ENCODE results near the gene ARHGAP40. TPM values are rescaled to one million over a fixed set of nuclear protein-coding genes. Genes with fewer than 3 reads are reported as not detected.

ARHGAP40 gene
- total and polyA plus RNA-seq, 2 of the 8 experiments (the other 6 are each of a cell fraction or from before 2014, with no cell fraction given) = 0.74 to 1.4 TPM

DNA sequence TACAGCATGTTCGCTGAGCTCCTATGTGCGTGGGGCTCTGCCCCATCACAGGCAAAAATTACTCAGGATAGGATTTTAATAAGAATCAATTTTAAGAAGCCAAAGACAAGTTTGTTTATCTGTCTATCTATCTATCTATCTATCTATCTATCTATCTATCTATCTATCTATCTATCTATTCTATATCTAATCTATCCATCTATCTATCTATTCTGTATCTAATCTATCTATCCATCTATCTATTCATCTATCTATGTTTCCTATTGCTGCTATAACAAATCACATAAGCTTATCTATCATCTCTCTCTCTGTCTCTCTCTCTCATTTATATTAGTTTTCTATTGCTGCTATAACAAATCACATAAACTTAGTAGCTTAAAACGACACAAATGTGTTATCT is 1.7 kb downstream of the ARHGAP40 start (continued):
- TF ChIP-seq, protein P1, sequence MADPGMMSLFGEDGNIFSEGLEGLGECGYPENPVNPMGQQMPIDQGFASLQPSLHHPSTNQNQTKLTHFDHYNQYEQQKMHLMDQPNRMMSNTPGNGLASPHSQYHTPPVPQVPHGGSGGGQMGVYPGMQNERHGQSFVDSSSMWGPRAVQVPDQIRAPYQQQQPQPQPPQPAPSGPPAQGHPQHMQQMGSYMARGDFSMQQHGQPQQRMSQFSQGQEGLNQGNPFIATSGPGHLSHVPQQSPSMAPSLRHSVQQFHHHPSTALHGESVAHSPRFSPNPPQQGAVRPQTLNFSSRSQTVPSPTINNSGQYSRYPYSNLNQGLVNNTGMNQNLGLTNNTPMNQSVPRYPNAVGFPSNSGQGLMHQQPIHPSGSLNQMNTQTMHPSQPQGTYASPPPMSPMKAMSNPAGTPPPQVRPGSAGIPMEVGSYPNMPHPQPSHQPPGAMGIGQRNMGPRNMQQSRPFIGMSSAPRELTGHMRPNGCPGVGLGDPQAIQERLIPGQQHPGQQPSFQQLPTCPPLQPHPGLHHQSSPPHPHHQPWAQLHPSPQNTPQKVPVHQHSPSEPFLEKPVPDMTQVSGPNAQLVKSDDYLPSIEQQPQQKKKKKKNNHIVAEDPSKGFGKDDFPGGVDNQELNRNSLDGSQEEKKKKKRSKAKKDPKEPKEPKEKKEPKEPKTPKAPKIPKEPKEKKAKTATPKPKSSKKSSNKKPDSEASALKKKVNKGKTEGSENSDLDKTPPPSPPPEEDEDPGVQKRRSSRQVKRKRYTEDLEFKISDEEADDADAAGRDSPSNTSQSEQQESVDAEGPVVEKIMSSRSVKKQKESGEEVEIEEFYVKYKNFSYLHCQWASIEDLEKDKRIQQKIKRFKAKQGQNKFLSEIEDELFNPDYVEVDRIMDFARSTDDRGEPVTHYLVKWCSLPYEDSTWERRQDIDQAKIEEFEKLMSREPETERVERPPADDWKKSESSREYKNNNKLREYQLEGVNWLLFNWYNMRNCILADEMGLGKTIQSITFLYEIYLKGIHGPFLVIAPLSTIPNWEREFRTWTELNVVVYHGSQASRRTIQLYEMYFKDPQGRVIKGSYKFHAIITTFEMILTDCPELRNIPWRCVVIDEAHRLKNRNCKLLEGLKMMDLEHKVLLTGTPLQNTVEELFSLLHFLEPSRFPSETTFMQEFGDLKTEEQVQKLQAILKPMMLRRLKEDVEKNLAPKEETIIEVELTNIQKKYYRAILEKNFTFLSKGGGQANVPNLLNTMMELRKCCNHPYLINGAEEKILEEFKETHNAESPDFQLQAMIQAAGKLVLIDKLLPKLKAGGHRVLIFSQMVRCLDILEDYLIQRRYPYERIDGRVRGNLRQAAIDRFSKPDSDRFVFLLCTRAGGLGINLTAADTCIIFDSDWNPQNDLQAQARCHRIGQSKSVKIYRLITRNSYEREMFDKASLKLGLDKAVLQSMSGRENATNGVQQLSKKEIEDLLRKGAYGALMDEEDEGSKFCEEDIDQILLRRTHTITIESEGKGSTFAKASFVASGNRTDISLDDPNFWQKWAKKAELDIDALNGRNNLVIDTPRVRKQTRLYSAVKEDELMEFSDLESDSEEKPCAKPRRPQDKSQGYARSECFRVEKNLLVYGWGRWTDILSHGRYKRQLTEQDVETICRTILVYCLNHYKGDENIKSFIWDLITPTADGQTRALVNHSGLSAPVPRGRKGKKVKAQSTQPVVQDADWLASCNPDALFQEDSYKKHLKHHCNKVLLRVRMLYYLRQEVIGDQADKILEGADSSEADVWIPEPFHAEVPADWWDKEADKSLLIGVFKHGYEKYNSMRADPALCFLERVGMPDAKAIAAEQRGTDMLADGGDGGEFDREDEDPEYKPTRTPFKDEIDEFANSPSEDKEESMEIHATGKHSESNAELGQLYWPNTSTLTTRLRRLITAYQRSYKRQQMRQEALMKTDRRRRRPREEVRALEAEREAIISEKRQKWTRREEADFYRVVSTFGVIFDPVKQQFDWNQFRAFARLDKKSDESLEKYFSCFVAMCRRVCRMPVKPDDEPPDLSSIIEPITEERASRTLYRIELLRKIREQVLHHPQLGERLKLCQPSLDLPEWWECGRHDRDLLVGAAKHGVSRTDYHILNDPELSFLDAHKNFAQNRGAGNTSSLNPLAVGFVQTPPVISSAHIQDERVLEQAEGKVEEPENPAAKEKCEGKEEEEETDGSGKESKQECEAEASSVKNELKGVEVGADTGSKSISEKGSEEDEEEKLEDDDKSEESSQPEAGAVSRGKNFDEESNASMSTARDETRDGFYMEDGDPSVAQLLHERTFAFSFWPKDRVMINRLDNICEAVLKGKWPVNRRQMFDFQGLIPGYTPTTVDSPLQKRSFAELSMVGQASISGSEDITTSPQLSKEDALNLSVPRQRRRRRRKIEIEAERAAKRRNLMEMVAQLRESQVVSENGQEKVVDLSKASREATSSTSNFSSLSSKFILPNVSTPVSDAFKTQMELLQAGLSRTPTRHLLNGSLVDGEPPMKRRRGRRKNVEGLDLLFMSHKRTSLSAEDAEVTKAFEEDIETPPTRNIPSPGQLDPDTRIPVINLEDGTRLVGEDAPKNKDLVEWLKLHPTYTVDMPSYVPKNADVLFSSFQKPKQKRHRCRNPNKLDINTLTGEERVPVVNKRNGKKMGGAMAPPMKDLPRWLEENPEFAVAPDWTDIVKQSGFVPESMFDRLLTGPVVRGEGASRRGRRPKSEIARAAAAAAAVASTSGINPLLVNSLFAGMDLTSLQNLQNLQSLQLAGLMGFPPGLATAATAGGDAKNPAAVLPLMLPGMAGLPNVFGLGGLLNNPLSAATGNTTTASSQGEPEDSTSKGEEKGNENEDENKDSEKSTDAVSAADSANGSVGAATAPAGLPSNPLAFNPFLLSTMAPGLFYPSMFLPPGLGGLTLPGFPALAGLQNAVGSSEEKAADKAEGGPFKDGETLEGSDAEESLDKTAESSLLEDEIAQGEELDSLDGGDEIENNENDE (IDR thresholded peaks at IDR 0.05; ENCODE audit: insufficient replicate concordance, low read length) = no peak
- no peak for TF ChIP-seq KDM5A (IDR thresholded peaks at IDR 0.05; ENCODE audit: low read length)
- TF ChIP-seq RNF2 (IDR thresholded peaks at IDR 0.05; ENCODE audit: borderline replicate concordance, low read depth, low read length, missing control alignments, poor library complexity, severe bottlenecking) = no peak
- no peak for TF ChIP-seq SRF (IDR thresholded peaks at IDR 0.05; ENCODE audit: low read depth, low read length)
- TF ChIP-seq, protein P2, sequence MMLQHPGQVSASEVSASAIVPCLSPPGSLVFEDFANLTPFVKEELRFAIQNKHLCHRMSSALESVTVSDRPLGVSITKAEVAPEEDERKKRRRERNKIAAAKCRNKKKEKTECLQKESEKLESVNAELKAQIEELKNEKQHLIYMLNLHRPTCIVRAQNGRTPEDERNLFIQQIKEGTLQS (IDR thresholded peaks at IDR 0.05; ENCODE audit: insufficient read depth, low read depth, low read length) = no peak
- TF ChIP-seq, protein P3, sequence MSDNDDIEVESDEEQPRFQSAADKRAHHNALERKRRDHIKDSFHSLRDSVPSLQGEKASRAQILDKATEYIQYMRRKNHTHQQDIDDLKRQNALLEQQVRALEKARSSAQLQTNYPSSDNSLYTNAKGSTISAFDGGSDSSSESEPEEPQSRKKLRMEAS (IDR thresholded peaks at IDR 0.05) = no peak
- no peak for TF ChIP-seq NRF1 (IDR thresholded peaks at IDR 0.05; ENCODE audit: low read depth, low read length)
- TF ChIP-seq RAD21 (IDR thresholded peaks at IDR 0.05 in 1 of 2, conservative IDR thresholded peaks at IDR 0.05 in 1 of 2; ENCODE audit: low read depth in 2 of 2, low read length in 2 of 2) = no peak

All from H1 (cell line).